ENCODE data around the gene ACACA. TPM values are rescaled to one million over a fixed set of nuclear protein-coding genes. Genes with fewer than 3 reads are reported as not detected.
"Not testable (repeated sequence)": the region's sequence is repeated elsewhere in the genome, so short reads cannot be mapped to it uniquely, and the experiment has no call there.

The ACACA gene
- total RNA-seq (10 to 100 TPM in 5 of 6 donors, 1 to 10 TPM in 1; 9.1 to 31.6 (median 14.9) TPM), polyA plus RNA-seq (10 to 100 TPM; 11.3 to 12.4 TPM)

DNA sequence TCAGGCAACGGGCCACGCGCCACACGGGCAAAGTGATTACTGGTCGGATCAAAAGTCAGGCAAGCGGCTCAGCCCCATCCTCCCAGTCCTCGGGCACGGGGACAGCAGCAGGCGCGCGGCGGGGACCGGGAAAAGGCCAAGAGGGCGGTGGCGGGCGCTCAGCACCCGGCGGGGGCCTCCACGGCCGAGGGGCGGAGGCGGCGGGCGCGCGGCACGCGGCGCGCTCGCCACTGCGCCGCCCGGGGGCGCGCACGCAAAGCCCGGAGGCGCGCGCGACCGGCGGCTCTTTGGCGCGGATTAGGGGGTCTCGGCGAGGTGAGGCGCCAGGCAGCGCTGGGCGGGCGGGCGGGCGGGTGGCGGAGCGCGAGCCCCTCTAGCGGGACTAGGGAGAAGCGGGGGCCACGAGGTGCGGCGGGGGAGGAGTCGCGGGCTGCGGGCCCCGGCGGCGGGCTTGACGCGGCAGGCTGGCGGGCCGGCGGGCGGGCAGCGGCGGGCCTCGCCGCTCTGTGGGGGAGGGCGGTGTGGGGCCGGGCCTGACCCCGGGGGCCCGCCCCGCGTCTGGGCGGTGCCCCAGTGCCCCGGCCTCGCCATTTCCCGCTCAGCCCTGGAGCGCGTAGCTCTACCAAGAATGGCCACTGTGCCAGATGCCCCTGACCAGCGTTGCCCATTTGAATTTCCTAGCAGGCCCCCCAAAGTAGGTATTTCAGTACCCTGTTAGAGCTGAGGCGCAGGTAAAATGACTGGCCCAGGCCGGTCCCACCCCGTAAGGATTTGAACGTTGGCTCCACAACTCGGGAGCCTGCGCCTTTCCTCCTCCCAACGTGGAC is at the start of gene ACACA, which contains the start of gene TADA2A:
ACACA (minus strand) TSS at position 202 of the 827 bp plus-strand sequence. CDS start 537 bp downstream, outside the sequence.
TADA2A (plus strand) TSS at position 252 of the 827 bp plus-strand sequence. CDS start 4,480 bp downstream, outside the sequence.
- 0 to 1% methylated on average over 44 to 98 of the region's 98 CpGs for WGBS, 2 donors
- FAIRE-seq (no peak), DNase-seq (peak; percentile 81 to 91 (median 82)), ATAC-seq (peak; percentile 94 to 98 (median 95))
- peaks cover 0 to 6% (median 0%) of the 10 kb centered on the region in 3 donors for H3K4me1 ChIP-seq
- TF ChIP-seq, protein P1, sequence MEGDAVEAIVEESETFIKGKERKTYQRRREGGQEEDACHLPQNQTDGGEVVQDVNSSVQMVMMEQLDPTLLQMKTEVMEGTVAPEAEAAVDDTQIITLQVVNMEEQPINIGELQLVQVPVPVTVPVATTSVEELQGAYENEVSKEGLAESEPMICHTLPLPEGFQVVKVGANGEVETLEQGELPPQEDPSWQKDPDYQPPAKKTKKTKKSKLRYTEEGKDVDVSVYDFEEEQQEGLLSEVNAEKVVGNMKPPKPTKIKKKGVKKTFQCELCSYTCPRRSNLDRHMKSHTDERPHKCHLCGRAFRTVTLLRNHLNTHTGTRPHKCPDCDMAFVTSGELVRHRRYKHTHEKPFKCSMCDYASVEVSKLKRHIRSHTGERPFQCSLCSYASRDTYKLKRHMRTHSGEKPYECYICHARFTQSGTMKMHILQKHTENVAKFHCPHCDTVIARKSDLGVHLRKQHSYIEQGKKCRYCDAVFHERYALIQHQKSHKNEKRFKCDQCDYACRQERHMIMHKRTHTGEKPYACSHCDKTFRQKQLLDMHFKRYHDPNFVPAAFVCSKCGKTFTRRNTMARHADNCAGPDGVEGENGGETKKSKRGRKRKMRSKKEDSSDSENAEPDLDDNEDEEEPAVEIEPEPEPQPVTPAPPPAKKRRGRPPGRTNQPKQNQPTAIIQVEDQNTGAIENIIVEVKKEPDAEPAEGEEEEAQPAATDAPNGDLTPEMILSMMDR (IDR thresholded peaks at IDR 0.05), result no peak
- peak within 1 kb of the TSS; percentile 71 to 90 (median 84) for H3K27ac ChIP-seq
- H3K9me3 ChIP-seq, result no peaks in the 10 kb centered on the region
- peak within 1 kb of the TSS; percentile 56 to 86 (median 68) for H3K4me3 ChIP-seq
- intact Hi-C loops (cut with DNase I), result loop anchor here in 1 of 3 donors (10.0 kb wide), 1 partner anchor 58 kb away; no protein-coding TSS in a partner anchor
- H3K27me3 ChIP-seq, result no peaks in the 10 kb centered on the region
- peaks cover 0 to 10% (median 0%) of the 10 kb centered on the region in 3 donors for H3K36me3 ChIP-seq

DNA sequence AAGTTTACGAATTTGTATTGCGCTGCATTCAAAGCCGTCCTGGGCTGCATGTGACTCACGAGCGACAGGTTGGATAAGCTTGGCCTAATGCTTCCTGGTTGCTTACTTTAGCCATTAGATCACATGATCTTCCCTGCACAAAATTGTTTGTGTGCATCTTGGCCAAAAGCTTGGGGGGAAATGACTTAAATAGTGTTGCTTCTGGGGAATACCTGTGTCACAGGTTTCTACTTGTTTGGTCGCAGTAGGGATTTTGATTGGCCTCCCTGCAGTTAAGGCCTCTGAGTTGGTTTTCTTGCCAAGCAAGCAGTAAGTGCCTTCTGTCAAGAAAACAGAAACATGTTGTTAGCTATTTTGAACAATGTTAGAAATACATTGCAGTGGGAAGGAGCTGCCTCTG is 43.5 kb upstream of the ACACA start:
- Histone ChIP-seq H3K9me3 (no peaks in the 10 kb centered on the region), H3K27me3 (no peaks in the 10 kb centered on the region), H3K4me3 (no peak overlapping the region), H3K4me1 (peaks cover 0 to 6% (median 0%) of the 10 kb centered on the region in 3 donors), H3K36me3 (peaks cover 0 to 16% (median 0%) of the 10 kb centered on the region in 3 donors), H3K27ac (no peak overlapping the region)
- no peak for DNase-seq
- no peak for ATAC-seq
- TF ChIP-seq, protein P1 (IDR thresholded peaks at IDR 0.05), result no peak
- FAIRE-seq, result no peak
- intact Hi-C loops (cut with DNase I), result no loop called here
- 90 to 92% methylated on average over 6 of the region's 6 CpGs for WGBS, 2 donors

DNA sequence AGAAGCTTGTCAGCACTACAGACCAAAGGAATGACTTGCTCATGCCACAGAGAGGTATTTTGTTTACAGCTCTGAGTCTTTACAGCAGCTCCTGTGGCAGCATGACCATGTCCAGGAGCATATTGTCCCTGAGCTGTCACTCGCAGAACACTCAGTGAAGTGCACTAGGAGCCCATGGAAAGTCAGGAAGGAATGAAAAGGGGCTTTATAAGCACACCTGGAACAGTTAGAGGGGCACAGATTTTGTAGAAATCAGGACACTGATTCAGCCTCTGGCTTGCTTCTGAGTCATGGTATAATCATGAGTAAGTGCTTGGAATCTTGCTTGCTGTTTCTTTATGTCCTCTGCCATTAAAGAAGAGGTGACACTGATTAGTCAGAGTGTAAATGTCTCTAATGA is 41.0 kb upstream of the ACACA start:
- Histone ChIP-seq H3K4me1 (peaks cover 0 to 1% (median 0%) of the 10 kb centered on the region in 3 donors), H3K9me3 (no peaks in the 10 kb centered on the region), H3K4me3 (no peak overlapping the region), H3K36me3 (peaks cover 3 to 37% (median 4%) of the 10 kb centered on the region in 3 donors), H3K27ac (no peak overlapping the region), H3K27me3 (no peaks in the 10 kb centered on the region)
- WGBS, 2 donors, result 91 to 93% methylated on average over 1 of the region's 1 CpG
- no peak for DNase-seq
- ATAC-seq, result no peak
- FAIRE-seq, result no peak
- intact Hi-C loops (cut with DNase I), result no loop called here
- TF ChIP-seq, protein P1 (IDR thresholded peaks at IDR 0.05), result no peak

DNA sequence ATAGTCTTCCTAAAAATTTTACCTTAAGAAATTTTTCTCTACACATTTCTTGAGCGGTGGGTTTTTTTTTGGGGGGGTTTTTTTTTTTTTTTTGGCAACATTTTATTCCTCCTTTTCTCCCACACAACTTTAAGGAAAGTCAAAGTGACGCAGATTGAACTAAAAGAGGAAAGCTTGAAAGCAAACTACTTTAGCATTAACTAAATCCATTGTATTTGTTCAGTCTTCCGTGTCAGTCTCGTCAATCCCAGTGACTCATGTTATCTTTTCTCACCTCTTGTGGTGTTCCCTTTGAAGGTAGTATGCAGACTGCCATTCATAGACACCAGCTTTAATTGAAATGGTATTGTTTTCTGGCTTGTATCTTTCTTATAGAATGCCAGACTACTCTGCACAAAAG is 39.4 kb upstream of the ACACA start:
- no peak for ATAC-seq
- TF ChIP-seq, protein P1 (IDR thresholded peaks at IDR 0.05), result no peak
- WGBS, 2 donors, result 85 to 91% methylated on average over 4 of the region's 4 CpGs
- Histone ChIP-seq H3K9me3 (no peaks in the 10 kb centered on the region), H3K27me3 (no peaks in the 10 kb centered on the region), H3K27ac (no peak overlapping the region), H3K4me1 (no peaks in the 10 kb centered on the region), H3K4me3 (no peak overlapping the region), H3K36me3 (peaks cover 3 to 52% (median 12%) of the 10 kb centered on the region in 3 donors)
- intact Hi-C loops (cut with DNase I), result no loop called here
- no peak for DNase-seq
- FAIRE-seq, result no peak

DNA sequence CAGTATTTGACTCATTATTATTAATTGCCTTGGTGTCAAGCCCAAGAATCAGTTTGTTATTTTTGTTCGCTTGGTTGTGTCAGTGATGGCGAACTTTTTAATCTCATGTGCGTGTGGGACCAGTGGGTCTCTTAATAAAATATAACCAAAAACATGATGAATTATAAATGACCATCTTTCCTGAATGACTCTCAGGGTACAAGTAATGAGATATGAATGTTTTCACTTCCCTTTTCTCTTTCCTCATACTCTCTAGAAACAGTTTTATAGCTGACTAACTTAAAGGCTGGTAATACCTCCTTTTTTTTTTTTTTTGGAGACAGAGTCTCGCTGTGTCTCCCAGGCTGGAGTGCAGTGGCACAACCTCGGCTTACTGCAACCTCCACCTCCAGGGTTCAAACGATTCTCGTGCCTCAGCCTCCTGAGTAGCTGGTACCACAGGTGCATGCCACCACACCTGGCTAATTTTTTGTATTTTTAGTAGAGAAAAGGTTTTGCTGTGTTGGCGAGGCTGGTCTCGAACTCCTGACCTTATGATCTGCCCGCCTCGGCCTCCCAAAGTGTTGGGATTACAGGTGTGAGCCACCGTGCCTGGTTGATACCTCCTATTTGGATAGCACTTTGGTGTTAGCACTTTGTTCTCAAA is 34.9 kb upstream of the ACACA start:
- H3K36me3 ChIP-seq, result peaks cover 3 to 55% (median 23%) of the 10 kb centered on the region in 3 donors
- 94 to 95% methylated on average over 12 of the region's 12 CpGs for WGBS, 2 donors
- H3K4me1 ChIP-seq; H3K4me3 ChIP-seq; H3K27ac ChIP-seq; DNase-seq; FAIRE-seq; ATAC-seq; intact Hi-C loops (cut with DNase I); H3K27me3 ChIP-seq; H3K9me3 ChIP-seq: not testable (repeated sequence)
